RCC 7860 (cell line): ENCODE data around the gene CDCA7.
"Not testable (repeated sequence)": the region's sequence is repeated elsewhere in the genome, so short reads cannot be mapped to it uniquely, and the experiment has no call there.

Experiments
- DNase-seq: peaks from one replicate; pipeline ENCODE4 v3.0.0-alpha.2; 2015; ENCODE audit warnings: low spot score
- FAIRE-seq: peaks from 2 replicates; lab custom pipeline; 2012; peaks lifted over from hg19 to GRCh38; lab: Jason Lieb, UNC

The CDCA7 gene

DNA sequence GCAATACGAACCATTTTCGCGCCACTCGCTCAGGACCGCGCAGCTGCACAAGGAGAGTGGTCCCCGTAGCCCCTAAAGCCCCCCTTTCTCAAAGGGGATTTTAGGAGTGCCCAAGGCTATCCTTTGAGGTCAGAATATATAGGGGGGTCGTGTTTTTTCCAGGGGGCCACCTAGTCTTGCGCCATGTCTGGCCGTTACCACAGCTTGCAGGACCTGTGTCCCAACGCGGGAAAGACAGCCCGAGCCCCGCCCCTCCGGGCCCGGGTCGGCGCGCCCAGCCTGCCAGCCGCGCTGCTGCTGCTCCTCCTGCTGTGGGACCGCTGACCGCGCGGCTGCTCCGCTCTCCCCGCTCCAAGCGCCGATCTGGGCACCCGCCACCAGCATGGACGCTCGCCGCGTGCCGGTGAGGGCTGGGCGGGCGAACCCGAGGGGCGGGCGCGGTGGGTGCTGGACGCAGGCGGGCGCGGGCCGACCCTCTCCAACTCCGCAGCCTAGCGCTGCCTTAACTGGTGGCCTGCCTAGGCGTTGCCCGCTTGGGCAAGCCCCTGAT is at the start of gene CDCA7:
CDCA7 (plus strand) TSS at position 291 of the 550 bp plus-strand sequence; CDS start at position 383, 92 bp downstream.
- FAIRE-seq, result no peak
- peak; percentile 51 for DNase-seq

DNA sequence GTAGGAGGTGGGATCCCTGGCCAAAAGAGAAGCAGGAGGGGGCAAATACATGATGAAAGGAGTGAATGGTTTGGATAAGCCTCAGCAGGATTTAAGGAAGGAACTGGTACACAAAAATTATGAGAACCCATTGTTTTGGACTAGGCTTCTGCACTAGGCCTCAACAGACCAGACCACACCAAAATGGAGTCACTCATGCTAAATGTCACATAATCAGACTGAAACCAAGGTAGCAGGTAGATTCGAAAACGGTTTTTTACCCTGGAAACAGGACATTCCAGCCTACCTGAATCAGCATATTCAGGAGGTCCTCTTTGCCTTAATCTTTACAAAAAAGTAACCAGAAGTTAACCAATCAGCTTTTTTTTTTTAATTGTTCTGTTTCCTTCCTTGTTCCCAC is 49.4 kb upstream of the CDCA7 start:
- no peak for DNase-seq
- FAIRE-seq, result no peak

DNA sequence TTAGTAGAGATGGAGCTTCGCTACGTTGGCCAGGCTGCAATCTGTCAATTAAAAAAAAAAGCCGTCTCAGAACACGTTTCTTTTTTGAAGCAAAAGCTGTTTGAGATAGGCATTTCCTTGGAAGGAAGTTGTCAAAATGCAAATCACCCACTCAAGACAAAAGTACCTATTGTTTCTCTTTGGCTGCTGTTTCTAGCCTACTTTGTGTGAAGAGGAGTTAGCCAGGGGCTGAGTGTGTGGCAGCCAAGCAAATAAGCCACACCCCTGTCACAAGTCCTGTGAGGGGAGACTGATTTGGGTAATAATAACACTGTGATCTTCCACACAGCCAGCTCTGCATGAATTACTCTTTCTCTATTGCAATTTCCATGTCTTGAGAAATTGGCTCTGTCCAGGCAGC is 47.4 kb upstream of the CDCA7 start:
- FAIRE-seq, result no peak
- DNase-seq, result no peak

DNA sequence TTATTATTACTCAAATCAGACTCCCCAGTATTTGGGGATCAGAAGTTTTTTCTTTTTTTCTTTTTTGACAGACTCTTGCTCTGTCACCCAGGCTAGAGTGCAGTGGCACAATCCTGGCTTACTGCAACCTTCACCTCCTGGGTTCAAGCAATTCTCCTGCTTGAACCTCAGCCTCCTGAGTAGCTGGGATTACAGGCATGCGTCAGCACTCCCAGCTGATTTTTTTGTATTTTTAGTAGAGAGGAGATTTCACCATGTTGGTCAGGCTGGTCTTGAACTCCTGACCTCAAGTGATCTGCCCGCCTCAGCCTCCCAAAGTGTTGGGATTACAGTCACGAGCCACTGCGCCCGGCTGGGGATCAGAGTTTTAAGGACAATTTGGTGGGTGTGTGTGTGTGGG is 45.3 kb upstream of the CDCA7 start:
- FAIRE-seq, DNase-seq: not testable (repeated sequence)

DNA sequence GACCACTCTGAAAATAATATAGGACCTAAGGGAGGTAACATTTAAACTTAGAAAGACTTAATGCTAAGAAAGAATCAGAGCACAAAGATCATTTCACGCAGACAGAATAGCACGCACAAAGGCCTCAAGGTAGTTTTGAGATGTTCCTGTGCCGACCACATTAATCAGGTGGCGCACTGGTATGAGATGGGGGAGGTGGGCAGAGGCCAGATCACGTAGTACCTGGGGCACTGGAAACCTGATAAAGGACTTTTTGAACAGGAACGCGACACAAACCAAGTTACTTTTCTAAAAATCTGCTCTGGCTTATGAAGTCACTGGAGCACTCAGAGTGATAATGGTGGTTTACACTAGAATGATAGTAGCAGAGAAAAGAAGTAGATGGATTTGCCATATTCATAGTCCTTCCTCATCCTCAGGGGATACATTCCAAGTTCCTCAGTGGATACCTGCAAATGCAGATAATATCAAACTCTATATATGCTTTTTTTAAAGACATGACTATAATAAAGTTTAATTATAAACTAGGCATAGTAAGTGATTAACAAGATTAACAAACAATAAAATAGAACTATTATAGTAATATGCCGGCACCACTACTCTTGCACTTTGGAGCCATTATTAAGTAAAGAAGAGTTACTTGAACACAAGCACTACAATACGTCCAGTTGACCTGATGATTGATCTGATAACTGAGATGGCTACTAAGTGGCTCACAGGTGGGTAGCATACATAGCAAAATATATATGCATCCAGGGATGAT is 42.6 kb upstream of the CDCA7 start:
- FAIRE-seq, result no peak

DNA sequence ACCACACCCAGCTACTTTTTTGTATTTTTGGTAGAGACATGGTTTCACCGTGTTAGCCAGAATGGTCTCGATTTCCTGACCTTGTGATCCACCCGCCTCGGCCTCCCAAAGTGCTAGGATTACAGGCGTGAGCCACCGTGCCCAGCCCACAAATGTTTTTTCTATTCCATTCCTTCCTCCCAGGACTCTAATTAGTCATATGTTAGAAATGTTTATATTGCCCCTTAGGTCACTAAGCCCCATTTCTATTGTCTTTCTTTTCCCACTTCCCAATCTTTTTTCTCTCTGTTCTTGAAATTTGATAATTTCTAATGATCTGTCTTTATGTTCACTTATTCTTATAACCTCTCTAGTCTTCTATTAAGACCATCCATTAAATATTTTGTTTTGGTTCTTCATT is 31.3 kb upstream of the CDCA7 start:
- no peak for FAIRE-seq

More for the DNA sequence above, 42.6 kb upstream of the CDCA7 start:
- DNase-seq, result no peak

DNA sequence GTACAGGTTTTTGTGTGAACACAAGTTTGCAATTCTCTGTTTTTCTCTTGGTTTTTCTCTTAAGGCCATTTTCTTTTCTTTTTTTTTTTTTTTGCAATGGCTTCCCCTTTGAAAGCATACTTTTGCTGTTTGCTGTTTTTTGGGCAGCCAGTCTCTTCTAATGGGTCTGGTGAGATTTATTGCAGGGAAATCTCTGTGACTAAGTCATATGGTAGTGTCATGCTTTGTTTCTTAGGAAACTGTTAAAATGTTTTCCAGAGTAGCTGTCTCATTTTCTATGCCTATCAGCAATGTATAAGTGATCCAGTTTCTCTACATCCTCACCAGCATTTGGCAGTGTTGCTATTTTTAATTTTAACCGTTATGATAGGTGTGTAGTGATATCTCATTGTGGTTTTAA is 27.9 kb upstream of the CDCA7 start:
- FAIRE-seq (no peak), DNase-seq (no peak)

More for the DNA sequence above, 31.3 kb upstream of the CDCA7 start:
- DNase-seq, result no peak

DNA sequence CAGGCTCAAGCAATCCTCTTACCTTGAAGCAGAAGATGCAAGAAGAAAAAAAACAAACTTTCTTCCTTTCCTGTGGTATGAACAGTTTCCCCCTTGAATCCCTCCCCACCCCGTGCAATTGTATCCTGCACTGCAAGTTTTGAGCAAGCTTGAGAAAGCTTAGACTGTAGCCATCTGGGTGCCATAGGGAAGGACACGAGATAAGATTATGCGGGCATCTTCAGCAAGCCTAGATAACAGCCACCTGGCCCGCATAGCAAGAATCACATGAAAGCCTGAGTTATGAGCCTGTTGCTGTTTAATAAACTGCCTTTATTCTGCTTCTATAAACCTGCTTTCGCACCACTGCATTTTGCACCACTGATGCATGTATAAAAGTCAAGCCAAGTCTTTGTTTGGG is 27.3 kb upstream of the CDCA7 start:
- DNase-seq, result no peak
- no peak for FAIRE-seq

DNA sequence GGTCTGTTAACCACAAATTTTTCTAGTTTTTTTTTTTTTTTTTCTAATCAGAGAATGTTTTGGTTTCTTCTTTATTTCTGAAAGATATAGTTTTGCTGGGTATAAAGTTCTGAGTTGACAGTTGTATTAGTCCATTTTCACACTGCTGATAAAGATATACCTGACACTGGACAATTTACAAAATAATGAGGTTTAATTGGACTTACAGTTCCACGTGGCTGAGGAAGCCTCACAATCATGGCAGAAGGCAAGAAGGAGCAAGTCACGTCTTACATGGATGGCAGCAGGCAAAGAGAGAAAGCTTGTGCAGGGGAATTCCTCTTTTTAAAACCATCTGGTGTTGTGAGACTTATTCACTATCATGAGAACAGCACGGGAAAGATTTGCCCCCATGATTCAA is 21.7 kb upstream of the CDCA7 start:
- FAIRE-seq, DNase-seq: not testable (repeated sequence)

DNA sequence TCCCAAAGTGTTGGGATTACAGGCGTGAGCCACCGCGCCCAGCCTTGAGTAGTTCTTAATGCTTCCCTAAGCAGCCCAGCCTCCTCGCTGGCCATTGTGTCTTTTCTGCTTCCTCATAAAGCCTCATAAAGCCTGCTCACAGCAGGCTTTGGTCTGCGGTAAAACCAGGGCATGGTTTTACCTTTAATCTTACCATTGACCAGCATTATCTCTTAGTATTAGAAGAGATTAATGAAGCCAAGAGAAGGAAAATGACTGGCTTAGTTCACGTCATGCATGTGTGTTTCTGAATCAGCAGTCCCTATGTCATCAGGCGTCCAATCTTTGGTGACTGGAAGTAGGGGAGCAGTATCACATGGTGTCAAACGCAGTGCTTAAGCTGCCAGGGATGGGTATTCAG is 14.9 kb upstream of the CDCA7 start:
- FAIRE-seq (no peak), DNase-seq (no peak)

DNA sequence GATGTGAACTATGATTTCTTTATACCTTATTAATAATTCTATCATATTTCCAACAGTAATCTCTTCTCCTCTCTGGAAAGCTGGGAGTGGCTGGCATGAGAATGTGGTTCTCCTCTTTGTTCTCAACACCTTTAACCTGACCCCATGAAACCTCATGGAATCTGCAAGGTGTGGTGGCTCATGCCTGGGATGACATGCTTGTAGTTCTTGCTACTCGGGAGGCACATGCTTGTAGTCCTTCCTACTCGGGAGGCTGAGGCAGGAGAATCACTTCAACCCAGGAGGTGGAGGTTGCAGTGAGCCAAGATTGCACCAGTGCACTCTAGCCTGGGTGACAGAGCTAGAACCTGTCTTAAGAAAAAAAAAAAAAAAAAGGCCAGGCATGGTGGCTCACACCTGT is 10.8 kb upstream of the CDCA7 start:
- DNase-seq, result no peak
- no peak for FAIRE-seq

DNA sequence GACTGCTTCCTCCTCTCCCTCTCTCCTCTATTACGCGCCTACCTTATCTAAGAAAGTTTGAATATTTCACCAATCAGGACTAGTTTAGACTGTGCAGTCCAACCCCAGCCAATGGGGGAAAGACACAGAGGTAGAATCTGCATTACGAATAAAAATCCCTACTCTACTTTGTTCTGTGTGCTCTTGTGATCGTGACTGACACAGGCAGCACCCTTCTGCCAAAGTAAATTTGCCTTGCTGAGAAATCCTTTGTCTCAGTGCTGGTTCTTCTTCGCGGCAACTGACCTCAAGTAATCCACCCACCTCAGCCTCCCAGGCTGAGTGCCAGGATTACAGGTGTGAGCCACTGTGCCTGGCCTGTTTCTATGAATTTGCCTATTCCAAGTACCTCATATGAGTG is 8.6 kb upstream of the CDCA7 start:
- no peak for DNase-seq
- no peak for FAIRE-seq

DNA sequence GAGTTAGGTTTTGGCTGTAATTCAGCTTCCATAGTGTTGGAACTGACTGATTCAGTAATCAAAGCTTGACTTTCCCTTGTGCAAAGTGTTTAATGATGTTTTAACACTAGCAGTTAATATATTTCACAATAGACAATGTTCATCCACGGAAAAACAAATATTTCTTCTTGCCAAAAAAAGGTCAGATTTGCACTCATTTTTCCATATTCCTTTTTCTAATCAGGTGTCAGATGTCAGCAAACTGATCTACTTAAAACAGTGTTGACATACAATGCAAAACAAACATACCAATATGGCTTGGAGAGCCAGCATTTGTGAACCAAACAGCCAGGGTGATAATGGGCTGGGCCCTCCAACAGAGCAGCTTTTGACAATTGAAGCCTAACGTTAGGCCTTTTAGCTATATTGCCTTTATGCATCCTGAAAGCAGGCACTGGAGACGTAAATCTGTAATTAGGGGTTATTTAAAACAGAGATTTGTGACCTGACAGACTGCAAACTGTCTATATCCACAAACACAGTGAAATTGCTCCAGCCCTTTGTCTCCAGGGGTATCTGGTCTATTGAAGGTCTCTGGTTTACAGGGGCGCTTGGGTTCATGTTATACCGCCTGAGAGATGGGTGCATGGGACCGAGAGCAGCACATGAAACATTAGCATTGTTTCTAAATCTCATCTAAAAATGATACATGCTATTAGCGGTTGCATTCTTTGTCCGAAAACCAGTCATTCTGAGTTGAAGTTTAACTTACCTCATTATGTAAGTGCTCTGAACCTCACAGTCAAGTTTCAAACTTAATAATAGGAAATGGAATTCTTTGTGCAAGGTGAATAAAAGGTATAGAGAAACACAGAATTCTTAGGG is 7.1 kb upstream of the CDCA7 start:
- FAIRE-seq (no peak), DNase-seq (no peak)

DNA sequence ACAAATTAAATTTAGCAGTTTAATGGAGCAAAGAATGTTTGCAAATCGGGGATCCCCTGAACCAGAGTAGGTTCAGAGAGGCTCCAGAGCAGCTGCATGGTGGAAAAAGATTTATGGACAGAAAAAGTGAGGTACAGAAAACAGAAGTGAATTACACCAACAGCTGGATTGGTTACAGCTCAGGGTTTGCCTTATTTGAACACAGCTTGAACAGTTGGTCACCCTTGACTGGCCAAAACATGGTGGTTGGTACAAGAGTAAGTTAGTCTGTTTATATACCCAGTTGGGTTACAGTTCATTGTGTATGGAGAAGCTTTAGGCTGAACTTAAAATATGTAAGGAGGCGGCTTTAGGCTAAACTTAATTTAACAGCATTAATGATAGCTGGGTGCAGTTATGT is 5.4 kb upstream of the CDCA7 start:
- no peak for FAIRE-seq
- DNase-seq, result no peak

DNA sequence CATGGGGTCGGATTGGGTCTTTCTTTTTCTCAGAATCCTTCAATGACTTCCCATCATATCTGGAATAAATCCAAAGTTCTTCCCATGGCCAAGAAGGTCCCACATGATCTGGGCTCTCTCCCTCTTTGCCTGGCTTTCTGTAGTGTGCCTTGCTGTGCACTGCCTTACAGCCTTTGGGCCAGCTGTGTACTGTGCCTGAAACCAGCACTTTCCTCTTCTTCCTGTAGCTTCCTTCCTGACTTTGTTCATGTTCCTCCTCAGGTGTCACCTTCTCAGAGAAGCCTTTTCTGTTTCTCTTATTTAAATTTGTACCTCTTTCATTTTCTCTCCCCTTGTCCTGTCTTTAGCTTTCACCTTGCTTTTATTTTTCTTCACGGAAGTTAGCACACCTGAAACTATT is 4.3 kb upstream of the CDCA7 start:
- FAIRE-seq, result no peak
- DNase-seq, result no peak

DNA sequence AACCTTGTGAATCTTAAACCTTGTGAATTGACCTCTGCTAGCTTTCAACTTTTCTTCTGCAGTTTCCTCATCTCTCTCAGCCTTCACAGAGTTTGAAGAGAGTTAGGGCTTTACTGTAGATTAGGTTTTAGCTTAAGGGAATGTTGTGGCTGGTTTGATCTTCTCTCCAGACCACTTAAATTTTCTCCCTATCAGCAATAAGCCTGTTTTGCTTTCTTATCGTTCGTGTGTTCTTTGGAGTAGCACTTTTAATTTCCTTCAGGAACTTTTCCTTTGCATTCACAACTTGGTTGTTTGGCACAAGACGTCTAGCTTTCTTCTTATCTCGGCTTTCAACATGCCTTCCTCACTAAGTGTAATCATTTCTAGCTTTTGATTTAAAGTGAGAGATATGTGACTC is 2.8 kb upstream of the CDCA7 start:
- FAIRE-seq (no peak), DNase-seq (no peak)

DNA sequence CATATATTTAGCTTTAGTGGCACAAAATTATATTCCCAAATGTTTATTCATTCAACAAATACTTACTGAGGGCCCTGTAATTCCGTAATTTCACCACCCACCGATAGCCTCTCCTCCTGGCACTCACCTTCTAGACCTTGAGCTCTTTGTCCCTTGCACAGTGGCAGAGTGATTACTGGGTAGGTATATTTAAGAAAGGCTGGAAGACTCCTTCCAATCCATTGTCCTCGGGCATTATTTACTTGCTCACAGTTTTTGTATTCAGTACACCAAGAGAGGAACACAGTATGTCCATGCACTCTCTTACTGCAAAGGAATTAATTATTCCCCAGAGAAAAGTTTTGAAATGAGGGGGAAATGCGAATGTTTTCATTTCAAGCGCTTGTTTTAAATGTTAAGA is 1.1 kb upstream of the CDCA7 start:
- DNase-seq (no peak), FAIRE-seq (no peak)

DNA sequence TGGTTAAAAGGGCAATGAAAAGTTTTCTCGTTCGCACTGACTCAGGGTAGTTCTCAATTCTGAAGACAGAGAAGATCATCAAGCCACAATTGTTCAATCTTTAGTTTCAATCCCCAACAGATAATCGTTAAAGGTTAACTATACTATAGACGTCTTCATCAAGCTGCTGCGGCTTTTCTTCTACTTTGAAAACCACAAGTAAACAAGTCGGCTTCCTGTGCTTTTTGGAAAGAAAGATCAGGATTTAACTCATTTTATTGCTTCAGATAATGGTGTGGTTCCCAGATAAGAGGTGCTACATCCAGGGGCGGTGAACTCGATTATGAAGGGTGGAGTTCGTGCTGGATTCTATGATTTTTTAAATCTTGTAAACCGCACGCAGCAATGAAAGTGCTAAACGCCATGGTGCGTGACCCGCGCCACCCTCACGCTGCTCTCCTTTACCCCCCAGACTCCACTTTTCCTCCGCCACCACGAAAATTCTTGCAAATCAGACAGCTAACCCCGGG is 545 bp upstream of the CDCA7 start:
- FAIRE-seq (no peak), DNase-seq (peak; percentile 39)

DNA sequence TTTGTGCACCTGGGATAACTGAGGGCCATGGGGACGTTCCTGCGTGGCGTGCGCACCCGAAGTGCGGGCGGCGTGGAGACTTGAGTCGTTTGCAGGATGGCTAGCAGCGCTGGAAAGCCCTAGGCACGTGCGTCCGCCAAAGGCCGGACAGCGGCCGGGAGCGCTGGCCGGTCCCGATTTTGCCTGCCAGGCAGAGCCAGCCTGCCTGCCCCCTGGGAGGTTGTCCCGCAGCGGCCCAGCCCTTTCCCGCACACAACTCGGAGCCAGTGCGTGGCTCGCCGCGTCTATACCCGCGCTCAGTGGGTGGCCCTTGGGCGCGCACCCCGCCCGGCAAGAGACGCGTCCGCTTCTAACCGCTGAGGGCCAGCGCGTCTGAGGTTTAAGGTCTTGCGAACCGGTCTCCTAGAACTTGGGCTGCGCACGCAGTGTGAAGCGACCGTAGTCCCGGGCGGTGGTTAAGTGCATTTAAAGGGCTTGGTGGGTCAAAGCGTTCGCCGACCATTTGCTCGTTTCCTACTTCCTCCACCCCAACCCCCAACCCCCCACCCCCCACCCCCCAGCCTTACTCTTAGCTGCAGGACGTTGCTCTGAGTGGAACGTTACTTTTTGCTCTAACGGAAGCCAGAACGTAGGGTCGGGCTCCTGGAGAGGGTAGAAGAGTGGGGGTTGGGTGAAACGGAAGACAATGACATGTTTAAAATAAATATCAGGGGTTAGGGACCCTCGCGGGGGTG is 627 bp downstream of the CDCA7 start:
- DNase-seq, result peak; percentile 55
- no peak for FAIRE-seq

DNA sequence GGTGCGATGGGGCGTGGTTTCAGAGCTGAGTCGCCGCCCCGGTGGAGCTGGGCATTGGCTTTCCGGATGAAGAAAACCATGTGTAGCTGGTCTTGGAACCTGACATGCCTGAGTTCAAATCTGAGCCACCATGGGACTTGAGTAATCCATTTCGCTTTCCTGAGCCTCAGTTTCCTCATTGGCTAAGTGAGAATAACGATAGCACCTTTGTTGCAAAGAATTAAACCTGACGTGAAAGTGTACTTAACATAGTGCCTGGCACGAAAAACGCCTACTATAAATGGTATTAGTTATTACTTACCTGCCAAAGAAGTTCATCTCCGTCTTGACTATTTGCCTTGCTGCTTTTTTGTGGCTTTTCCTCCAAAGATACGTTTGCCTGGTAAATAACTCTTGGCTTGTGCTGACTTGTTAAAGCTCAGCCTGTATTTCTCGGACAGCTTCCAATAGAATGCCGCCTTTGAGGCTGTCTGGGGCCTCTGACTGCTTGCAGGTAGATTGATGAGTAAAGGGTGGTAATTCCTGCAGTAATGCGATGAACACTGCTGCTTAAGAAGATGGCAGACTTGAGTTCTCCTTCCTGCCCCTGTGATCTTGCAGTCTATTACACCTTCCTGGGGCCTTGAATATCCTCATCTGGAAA is 1.3 kb downstream of the CDCA7 start:
- DNase-seq (no peak), FAIRE-seq (no peak)
